NCI-H345 treated with DMSO at 0.1 percent for 48 hours (cell line): ENCODE results near the gene NOTCH2NLA.
"Not testable (repeated sequence)": the region's sequence is repeated elsewhere in the genome, so short reads cannot be mapped to it uniquely, and the experiment has no call there.

Experiments
- DNase-seq: peaks from one replicate; lab custom pipeline; 2025; ENCODE audit not compliant: unreplicated experiment; lab: John Stamatoyannopoulos, UW

The NOTCH2NLA gene

DNA sequence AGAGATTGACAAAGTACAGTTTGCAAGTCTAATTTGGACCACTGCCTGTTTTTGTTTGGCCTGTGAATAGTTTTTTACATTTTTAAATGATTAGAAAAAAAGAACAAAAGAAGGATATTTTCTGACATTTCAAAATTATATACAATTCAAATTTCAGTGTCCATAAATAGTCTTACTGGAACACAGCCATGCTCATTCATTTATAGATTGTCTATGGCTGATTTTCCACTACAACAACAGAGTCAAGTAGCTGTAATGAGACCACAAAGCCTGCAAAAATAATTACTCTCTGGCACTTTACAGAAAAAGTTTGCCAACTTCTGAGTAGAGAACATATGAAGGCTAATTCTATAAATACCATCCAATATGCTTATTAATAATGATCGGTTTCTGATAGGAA lies 61.1 kb downstream of the NOTCH2NLA start:
- DNase-seq, result not testable (repeated sequence)

DNA sequence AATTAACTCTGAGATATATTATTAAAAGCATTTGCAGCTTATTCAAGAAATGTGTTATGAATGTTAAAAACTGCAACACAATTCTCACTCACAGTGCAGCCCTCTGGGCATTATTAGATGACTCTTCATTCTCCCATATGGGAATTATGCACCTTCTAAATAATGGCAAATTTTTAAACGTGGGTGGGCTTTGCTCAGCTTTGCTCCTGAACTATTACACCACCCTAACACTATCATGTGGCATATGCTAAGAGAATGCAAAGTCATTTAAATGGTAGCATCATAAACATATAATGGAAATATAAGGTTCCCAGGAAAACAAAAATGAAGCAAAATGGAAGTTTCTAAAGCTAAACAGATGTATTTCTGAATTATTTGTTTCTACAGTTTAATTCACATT lies 61.5 kb downstream of the NOTCH2NLA start:
- DNase-seq, result not testable (repeated sequence)

DNA sequence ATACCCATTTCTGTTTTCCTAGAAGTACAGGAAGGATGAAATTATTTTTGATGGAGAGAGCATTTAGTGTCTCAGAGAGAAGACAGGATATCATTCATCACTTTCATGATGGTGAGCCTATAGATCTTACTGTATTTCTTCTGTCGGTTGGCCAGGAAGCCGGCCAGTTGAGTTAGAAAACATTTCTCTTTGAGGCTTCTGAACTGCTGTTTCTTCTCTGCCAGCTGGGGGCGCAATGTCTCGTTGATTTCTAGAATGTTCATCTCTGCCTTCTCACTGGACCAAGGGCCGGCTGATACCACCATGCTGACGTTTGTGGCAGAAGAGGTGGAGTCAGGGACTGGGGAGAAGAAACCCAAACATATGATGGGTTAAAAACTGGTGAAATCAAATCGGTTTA lies 84.4 kb downstream of the NOTCH2NLA start, which contains the start of gene NBPF10:
TSS of gene NBPF10 (minus strand) at position 340 of the 400 bp plus-strand sequence. CDS start at position 305, 35 bp downstream.
- DNase-seq, result not testable (repeated sequence)
